HG03045 (cell line): ENCODE results near the gene TP53TG3.
"Not testable (repeated sequence)": the region's sequence is repeated elsewhere in the genome, so short reads cannot be mapped to it uniquely, and the experiment has no call there.

Experiments used
- ATAC-seq: cut with Tn5 transposase; IDR thresholded peaks from one replicate; pipeline ENCODE4 v1.9.1; 2021; ENCODE audit warnings: mild to moderate bottlenecking, moderate library complexity; ENCODE audit not compliant: unreplicated experiment

Gene TP53TG3, protein sequence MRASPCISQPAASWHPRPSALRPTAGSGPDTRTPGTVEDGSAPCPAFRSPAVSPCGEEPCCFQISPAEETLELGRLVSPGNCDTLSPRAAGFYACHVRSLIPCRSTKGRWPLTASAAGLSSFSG

DNA sequence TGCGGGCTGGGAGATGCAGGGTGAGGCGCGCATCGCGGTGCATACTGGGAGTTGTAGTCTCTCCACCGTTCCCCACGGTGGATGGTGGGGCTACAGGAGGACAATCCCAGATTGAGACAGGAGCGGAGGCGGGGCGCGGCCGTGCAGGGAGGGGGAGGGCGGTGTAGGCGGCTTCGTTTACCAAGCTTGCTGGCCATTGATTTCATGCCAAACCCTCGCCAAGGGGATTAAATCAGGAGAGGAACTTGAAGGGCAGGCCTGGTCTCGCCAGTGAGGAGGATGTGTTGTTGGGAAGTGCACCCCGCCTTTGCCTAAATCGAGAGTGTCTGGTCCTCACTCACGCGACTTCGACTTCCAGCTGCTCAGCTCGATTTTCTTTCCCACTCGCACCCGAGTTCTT, at the start of gene TP53TG3:
Gene TP53TG3 (minus strand): TSS at position 101 of the 400 bp plus-strand sequence. CDS start 68 bp downstream, at position 33.
- not testable (repeated sequence) for ATAC-seq

DNA sequence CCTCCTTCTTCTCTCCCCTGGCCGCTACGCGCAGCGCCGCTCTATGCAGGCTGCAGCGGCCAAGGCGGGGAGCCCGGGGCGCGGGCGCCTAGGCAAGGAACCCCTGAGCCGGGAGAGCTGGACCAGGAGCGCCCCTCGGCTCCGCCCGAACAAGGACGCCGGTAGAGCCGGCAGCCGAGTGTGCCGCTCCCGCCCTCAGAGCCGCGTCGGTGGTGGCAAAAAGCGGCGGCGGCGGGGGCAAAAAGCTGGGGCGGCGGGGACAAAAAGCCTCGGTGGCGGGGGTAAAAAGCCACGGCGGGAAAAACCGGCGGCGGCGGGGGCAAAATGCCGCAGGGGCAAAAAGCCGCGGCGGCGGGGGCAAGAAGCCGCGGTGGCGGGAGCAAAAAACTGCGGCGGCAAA, 25.1 kb downstream of the TP53TG3 start:
- ATAC-seq: not testable (repeated sequence)

DNA sequence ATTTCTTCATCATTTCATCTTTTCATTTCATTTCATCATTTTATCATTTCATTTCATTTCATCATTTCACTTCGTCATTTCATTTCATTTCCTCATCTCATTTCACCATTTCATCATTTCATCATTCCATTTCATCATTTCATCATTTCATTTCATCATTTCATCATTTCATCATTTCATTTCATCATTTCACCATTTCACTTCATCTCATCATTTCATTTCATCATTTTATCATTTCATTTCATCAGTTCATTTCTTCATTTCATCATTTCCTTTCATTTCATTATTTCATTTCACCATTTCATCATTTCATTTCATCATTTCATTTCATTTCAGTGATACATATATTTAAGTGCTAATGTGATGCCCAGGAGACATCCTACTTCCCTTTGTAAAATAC, 28.4 kb downstream of the TP53TG3 start:
- not testable (repeated sequence) for ATAC-seq

DNA sequence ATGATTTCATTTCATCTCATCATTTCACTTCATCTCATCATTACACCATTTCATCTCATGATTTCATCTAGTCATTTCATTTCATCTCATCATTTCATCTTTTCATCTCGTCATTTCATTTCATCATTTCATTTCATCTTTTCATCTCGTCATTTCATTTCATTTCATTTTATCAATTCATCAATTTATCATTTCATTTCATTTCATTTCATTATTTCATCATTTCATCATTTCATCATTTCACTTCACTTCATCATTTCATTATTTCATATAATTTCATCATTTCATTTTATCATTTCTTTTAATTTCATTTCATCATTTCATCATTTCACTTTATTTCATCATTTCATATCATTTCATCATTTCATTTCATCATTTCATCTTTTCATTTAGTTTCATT, 29.2 kb downstream of the TP53TG3 start:
- ATAC-seq: not testable (repeated sequence)

DNA sequence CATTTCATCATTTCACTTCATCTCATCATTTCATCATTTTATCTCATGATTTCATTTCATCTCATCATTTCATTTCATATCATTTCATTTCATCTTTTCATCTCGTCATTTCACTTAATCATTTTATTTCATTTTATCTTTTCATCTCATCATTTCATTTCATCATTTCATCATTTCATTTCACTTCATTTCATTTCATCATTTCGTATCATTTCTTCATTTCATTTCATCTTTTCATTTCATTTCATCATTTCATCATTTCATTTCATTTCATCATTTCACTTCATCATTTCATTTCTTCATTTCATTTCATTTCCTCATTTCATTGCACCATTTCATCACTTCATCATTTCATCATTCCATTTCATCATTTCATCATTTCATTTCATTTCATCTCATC, 29.8 kb downstream of the TP53TG3 start:
- not testable (repeated sequence) for ATAC-seq

DNA sequence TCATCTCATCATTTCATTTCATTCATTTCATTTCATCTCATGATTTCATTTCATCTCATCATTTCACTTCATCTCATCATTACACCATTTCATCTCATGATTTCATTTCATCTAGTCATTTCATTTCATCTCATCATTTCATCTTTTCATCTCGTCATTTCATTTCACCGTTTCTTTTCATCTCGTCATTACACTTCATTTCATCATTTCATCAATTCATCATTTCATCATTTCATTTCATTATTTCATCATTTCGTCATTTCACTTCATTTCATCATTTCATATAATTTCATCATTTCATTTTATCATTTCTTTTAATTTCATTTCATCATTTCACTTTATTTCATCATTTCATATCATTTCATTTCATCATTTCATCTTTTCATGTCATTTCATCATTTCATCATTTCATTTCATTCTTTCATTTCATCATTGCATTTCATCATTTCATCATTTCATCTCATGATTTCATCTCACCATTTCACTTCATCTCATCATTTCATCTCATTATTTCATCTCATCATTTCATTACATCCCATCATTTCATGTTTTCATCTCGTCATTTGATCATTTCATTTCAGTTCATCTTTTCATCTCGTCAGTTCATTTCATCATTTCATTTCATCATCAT, 30.6 kb downstream of the TP53TG3 start:
- ATAC-seq: not testable (repeated sequence)

DNA sequence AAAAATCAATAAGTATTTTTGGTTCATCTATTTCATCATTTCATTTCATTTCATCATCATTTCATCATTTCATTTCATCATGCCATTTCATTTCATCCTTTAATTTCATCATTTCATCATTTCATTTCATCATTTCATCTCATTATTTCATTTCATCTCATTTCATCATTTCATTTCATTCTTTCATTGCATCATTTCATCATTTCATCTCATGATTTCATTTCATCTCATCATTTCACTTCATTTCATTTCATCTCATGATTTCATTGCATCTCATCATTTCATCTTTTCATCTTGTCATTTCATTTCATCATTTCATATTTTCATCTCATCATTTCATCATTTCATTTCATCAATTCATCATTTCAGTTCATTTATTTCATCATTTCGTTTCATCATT, 31.2 kb downstream of the TP53TG3 start:
- ATAC-seq: not testable (repeated sequence)

DNA sequence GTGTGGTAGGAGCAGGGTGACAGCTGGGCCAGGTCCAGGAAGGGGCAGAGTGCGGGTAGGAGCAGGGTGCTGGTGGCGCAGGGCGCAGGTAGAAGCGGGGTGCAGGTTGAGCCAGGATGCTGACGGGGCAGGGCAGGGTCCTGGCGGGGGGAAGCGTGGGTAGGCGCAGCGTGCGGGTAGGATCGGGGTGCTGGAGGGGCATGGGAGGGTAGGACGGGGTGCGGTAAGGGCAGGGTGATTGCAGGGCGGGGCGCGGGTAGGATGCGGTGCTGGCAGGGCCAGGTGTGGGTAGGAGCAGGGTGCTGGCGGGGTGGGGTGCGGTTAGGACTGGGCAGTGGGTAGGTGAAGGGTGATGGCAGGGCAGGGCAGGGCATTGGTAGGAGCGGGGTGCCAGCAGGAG, 38.4 kb downstream of the TP53TG3 start:
- not testable (repeated sequence) for ATAC-seq

DNA sequence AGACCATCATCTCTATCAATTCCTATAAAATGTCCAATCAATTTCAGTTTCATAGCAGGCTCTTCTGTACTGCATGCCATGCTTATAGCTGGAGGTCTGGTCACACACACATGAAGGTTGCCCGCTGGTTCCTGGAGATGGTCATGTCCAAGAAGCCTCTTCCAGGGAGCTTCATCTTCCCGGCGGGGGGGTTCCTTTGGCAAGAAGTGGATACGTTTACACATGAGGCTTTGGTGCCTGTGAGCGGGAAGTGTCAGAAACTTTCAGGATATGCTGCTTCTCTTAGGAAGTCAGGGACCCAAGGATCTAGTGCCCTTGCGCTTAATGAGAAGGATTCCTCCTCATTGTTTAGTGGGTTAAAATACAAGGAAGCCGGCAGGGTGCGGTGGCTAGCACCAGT, 43.9 kb downstream of the TP53TG3 start:
- not testable (repeated sequence) for ATAC-seq
